ENCODE data around the gene TTLL9.

The TTLL9 gene

GRCh38 chr20:31857861-31858759 lies 12.3 kb upstream of the TTLL9 start:
- no peak for DNase-seq (ENCODE audit: low read depth, low spot score)

- DNase-seq (ENCODE audit: low read depth, low spot score), result no peak
Measured at GRCh38 chr20:31858760-31859083, 11.7 kb upstream of the TTLL9 start.

GRCh38 chr20:31859266-31859997 lies 11.0 kb upstream of the TTLL9 start:
- DNase-seq (ENCODE audit: low read depth, low spot score), result no peak

- DNase-seq (ENCODE audit: low read depth, low spot score), result no peak
Measured at GRCh38 chr20:31859998-31860380, 10.4 kb upstream of the TTLL9 start.

GRCh38 chr20:31860390-31861134 lies 9.9 kb upstream of the TTLL9 start:
- DNase-seq (ENCODE audit: low read depth, low spot score), result peak; percentile 77

GRCh38 chr20:31861135-31861384 lies 9.4 kb upstream of the TTLL9 start:
- DNase-seq (ENCODE audit: low read depth, low spot score), result no peak

DNA sequence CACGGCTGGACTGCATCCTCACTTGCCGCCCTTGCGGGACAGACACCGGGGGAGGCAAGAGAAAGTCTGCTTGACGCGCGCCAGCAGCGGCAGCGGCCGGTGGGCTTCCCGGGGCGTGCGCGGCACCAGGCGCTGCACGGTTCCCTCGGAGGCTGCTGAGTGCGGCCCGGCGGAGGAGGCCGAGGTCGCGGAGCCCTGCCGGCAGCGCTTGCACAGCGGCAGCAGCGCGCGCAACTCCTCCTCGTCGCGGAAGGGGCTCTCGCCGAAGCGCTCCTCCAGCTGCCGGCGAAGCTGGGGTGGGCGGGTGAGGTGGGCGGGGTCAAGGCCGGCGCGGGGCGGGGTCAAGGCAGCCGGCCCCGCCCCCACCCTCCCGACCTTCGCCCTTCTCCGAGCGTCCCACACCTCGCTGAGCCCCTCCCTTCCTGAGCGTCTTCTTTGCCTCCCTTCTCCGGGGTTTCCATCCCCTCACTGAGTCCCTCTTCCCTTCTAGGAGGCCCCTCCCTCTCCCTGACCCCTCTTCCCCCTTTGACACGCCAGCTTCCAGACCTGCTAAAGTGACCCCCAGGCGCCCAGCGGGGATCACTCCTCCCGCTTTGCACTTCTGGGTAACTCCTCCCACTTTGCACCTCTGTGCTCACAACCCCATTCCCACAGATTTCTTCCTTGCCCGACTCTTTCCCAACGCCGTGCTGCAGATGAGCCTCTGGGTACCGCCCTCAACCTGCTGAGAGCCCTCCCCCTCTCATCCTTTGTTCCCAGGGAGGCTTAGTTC lies 8.9 kb upstream of the TTLL9 start:
- DNase-seq (ENCODE audit: low read depth, low spot score), result peak; percentile 88

DNA sequence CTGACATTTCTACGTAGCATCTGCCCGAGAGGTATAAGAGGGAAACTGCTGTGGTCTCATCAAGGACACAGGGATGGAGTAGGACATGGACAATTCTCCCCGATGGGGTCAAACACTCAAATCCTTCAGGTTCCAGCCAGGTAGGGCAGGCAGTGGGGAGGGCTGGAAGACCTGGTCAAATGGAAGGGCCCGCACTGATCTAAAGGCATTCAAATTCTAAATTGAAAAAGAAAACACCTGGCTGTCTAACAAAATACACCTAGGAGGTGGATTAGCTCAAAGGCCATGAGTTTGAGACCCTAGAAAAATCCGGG lies 8.3 kb upstream of the TTLL9 start:
- DNase-seq (ENCODE audit: low read depth, low spot score), result no peak

- no peak for DNase-seq (ENCODE audit: low read depth, low spot score)
Measured at GRCh38 chr20:31862506-31862905, 7.9 kb upstream of the TTLL9 start.

GRCh38 chr20:31863296-31864085 lies 6.9 kb upstream of the TTLL9 start:
- DNase-seq (ENCODE audit: low read depth, low spot score), result no peak

DNA sequence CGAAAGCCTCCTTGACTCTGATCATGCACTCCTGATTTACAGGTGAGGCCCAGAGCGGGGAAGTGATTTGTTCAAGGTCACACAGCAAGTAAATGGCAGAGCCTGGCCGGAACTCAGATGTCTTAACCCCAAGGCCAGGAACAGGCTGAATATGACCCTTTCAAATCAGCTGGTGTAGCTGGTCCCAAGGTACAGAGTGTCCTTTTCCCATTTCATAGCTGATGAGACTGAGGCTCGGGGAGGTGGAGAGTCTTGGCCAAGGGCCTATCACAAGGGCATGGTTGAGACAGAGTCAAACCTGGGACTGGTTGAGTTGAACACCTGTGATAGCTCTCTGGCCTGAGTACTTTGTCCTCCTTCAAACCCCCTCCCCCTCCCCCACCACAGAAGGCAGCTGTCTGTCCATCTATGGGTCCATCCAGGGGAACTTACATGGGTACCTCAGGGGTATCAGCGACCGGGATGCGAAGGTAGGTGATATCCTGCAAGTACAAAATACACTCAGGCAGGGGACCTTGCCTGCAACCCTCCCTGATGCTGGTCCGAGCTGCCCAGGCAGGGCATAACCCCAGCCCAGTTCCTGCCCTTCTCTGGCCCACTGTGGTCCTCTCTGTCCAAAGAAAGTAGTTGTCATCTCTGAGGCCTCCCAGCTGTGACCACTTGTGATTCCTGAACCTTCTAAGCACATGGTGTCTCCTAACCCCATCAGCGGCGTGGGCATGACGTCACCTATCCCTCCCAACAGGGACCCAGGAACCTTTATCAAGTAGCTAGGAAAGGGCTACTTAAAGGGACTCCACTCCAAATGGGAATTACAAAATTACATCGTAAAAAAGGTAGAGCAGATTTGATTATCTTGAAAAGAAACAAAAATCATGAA lies 5.7 kb upstream of the TTLL9 start:
- DNase-seq (ENCODE audit: low read depth, low spot score), result no peak

DNA sequence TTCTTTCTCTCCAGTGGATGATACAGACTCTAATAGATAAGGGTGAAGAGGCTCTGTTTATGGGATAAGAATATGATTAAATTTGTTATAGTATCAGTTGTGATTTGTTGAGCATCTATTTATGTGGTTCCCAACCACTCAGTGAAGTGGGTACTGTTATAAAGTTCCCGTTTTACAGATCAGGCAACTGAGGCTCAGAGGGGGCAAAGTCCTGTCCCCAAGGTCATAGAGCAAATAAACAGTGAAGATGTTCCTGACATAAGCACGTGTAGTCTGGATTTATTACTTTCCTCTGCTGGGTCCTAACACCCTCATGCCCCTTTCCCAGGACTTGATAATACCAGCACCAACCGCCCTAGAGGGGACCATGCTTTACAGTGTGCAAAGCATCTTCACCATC lies 4.2 kb upstream of the TTLL9 start:
- DNase-seq (ENCODE audit: low read depth, low spot score), result no peak

- DNase-seq (ENCODE audit: low read depth, low spot score), result no peak
Measured at GRCh38 chr20:31868853-31869672, 1.4 kb upstream of the TTLL9 start.

- no peak for DNase-seq (ENCODE audit: low read depth, low spot score)
Measured at GRCh38 chr20:31869673-31869941, 827 bp upstream of the TTLL9 start.

DNA sequence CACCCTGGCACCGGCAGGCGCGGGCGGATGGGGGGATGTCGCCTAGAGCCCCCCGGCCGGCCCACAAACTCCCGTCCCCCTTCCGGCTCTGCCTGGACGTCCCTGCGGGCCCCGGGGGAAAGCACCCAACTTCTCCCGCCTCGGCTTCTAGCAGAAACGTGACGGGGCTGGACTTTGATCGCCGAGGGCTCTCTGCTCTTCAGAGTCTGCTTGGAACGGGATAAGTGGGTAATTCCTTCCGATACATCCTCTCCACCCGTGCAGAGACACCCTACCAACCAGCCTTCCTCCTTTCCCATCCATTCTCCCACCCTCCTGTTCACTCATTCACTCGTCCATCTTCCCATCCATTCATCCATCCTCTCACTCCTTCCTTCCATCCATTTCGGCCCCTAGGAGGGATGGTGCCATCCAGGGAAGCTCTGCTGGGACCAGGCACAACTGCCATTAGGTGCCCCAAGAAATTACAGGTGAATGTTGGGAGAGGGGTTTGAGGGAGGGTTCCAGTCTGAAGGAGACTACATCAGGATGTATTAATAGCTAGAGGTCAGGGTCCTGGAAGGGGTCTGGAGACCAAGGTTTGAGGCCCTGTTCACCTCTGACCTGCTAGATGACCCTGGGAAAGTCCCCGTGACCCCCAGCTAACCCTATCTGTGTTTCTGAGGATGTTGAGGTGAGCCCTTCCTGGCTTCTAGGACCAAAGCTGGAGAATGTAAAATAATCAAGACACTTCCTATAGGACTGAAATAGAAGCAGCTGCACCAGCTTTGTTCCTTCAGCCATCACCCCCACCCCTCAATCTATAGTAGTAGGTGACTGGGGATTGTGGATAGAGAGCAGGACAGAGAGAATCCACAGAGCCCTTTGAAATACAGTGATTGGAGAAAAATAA lies 538 bp downstream of the TTLL9 start:
- no peak for DNase-seq (ENCODE audit: low read depth, low spot score)

GRCh38 chr20:31871618-31871954 lies 1.2 kb downstream of the TTLL9 start:
- DNase-seq (ENCODE audit: low read depth, low spot score), result no peak

GRCh38 chr20:31872406-31872805 lies 2.0 kb downstream of the TTLL9 start:
- no peak for DNase-seq (ENCODE audit: low read depth, low spot score)

DNA sequence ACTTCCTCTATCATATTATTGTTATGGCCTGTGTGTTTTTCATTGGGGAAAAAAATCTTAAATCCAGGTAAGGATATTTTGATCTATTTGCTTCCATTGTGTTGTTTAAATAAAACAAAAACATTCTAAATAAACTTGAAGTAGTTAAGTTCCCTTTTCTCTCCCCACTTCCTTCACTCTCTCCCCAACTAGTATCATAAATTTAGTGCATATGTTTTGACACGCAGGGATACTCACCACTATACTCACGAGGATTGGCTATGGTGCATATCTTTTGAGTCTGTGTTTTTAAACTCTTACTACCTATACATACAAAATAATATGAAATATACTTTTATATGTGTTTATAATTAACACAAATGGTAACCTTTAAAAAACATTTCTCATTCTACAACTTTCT lies 5.2 kb downstream of the TTLL9 start:
- DNase-seq (ENCODE audit: low read depth, low spot score), result no peak

- DNase-seq (ENCODE audit: low read depth, low spot score), result no peak
Measured at GRCh38 chr20:31877684-31878083, 7.2 kb downstream of the TTLL9 start.
